HG03045 (cell line): ENCODE data around the gene COX19.
A peak's percentile ranks its signal among the peaks of the same experiment; 100 is the strongest.

Experiments used
- ATAC-seq: cut with Tn5 transposase; IDR thresholded peaks from one replicate; pipeline ENCODE4 v1.9.1; 2021; ENCODE audit warnings: mild to moderate bottlenecking, moderate library complexity; ENCODE audit not compliant: unreplicated experiment

The COX19 gene, protein sequence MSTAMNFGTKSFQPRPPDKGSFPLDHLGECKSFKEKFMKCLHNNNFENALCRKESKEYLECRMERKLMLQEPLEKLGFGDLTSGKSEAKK

DNA sequence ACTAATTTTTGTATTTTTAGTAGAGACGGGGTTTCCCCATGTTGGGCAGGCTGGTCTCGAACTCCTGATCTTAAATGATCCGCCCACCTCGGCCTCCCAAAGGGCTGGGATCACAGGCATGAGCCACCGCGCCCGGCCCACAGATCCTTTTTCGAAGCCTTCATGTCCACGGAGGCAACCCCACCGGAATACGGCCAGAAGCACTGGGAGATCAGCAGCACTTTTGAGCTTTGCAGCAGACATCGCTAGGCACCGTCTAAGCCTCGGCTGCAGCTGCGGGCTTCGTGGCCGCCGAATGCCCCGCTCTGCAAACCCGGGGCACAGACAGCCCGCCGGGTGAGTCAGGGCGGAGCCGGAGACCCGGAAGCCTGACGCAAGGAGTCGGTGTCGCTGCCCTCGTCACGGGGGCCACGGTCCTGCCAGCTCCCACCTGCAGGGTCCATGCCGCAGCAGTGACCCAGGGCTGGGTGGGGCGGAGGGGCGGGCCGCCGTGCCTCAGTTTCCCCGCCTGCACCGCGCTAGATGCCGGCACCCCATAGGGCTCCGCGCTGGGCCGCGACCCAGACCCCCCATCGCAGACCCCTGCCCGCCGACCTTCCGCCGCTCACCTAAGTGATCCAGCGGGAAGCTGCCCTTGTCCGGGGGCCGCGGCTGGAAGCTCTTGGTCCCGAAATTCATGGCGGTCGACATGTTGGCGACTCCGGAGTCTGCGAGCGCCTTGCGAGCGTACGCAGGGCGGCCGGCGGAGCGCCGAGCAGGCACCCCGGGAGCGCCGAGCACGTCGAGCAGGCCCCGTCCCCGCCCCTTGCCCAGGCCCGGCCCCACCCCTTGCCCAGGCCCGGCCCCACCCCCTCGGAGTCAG is at the start of gene COX19:
TSS of gene COX19 (minus strand) at position 730 of the 862 bp plus-strand sequence. CDS start at position 690, 40 bp downstream.
- ATAC-seq = peak; percentile 74

DNA sequence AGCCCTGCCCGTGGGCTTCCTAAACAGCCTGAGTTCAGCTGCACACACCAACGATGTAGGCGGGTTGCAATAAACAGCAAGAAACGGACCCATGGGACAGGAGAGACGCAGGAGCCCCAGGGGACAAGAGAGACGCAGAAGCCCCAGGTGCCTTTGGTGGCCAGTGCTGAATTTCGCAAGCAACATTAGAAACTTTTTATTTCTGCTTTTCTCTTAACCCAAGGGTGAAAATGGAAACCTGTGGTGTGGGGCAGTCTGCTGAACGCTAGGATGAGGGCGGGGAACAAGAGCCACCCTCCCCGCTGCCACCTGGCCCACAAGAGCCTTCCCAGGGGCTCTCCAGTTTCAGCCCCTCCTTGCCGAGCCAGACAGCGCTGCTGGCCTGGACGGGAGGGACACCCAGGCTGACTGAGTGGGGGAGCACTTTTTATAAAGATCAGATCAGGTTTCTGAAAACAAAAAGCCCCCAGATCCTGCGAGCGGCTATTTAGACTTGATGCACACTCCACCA is 49.0 kb upstream of the COX19 start:
- ATAC-seq = peak; percentile 47

DNA sequence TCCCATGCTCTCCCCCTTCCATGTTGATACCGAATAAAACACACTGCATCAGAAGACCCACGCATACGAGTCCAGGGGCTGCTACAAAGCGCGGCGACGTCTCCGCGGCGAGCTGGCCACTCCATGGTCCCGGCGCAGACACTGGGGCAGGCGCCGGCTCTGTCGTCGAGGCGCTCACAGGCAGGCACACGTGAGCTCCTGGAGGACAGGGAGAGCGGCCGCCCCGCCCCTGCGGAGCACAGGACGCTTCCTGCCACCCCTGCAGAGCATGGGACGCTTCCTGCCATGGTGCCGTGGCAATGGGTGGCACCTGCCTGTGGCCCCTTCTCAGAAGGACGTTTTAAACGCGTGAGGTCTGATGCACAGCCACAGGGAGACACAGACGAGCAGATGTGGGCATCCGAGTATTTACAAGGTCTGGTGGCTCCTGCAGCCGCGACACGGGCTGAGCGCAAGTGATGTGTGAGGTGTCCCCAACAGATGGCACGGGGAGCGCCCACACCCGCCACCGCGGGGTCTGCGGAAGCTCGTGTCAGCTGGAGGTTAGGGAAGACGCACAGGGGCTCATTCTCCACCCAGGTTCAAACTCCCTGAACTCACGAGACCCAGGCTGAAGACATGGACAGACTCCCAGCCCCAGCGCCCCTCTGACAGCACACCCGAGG is 47.6 kb upstream of the COX19 start:
- ATAC-seq = no peak

DNA sequence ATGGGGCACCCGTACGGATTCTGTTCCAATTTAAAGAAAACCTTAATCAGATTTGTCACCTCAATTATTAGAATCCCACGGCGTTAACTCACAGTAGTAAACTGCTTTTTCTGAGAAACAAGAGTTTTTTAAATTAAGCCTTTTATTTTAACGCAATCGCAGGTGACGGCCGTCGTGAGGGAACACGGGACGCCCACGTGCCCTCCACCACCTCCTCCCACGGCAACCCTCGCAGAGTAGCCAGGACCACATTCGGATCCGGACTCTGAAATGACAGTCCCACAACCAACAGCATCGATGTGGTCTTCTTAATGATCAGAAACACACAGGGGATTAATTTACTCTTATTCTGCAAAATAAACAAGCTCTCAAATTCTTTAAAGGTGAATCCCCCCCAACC is 47.0 kb upstream of the COX19 start:
- no peak for ATAC-seq

DNA sequence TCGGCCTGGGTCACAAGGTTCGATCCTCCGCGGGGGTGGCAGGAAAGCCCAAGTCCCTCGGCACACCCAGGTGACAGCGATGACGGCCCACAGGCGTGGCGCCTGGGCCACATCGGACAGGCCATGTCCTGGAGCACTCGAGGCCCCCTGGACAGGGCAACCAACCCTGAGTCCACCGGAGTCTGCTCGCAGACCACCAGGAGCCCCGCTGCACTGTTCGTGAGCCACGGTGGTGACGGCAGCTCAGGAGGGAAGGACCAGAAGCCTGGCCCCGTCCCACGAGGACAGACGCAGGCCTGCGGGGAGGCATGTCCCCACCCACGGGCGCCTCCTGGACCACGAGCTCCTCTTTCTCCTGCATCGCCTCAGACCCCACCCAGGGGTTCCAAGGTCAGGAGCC is 46.6 kb upstream of the COX19 start:
- ATAC-seq = no peak

DNA sequence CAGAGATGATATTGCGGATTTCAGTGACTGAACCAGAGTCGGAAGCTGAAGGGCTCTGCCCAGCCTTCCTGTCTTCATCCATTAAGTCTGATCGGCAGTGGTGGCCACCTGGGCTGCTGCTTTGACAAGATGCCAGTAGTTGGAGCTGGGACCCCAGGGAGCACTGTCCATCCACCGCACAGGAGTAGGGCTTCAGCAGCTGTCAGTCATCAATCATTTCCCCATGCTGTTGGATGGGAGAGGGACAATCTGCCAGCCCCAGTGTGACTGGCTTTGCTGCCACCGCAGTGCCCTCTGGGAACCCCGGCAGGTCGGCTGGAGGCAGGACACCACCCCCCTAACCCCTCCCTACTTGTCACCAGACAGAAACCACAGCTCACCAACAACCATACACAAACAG is 46.0 kb upstream of the COX19 start:
- no peak for ATAC-seq

DNA sequence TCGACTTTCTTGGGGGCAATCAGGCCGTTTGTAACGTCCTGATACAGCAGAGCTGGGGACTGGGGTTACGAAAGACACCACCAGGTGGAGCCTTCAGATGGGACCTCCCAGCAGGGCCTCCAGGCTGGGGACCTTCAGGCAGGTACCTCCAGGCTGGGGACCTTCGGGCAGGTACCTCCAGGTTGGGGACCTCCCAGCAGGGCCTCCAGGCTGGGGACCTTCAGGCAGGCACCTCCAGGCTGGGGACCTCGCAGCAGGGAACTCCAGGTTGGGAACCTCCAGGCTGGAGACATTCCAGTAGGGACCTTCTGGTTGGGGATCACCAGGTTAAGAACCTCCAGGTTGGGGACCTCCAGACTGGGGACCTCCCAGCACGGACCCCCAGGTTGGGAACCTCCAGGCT is 45.5 kb upstream of the COX19 start:
- ATAC-seq = no peak

DNA sequence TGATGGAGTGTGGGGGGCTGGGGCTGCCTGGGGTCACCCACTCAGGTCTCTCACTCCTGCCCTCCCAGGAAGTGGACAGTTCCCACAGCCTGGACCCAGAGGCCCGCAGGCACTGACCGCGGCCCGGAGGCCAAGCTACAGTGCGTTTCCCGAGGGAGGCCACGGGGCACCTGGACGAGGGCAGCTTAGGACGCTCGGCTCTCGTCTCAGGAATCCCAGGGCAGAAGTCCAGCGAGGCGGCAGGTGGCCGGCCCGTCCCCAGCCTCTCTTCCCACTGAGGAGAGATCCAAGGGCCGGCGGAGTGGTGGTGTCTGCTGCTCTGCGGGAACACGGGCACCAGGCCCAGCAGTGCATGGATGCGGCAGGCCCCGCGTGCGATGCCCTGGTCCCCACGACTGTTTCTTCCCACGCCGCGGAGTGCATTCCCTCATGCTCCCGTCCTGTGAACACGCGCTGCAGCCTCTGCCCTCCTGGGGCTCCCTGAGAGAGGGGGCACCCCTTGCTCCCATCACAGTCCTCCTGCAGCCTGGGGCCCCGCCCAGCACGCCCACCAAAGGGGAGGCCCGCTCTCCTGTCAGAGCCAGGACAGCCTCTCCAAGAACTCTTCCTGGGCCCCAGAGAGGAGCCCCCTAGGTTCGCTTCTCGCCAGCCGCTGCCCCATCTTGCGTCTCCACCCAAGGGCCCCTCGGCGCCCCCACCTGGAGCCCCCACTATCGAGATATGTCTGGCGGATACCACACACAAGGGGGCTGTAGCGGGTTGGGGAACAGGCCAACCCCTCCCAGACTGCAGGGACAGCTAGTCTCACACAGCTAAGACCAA is 44.7 kb upstream of the COX19 start:
- no peak for ATAC-seq

DNA sequence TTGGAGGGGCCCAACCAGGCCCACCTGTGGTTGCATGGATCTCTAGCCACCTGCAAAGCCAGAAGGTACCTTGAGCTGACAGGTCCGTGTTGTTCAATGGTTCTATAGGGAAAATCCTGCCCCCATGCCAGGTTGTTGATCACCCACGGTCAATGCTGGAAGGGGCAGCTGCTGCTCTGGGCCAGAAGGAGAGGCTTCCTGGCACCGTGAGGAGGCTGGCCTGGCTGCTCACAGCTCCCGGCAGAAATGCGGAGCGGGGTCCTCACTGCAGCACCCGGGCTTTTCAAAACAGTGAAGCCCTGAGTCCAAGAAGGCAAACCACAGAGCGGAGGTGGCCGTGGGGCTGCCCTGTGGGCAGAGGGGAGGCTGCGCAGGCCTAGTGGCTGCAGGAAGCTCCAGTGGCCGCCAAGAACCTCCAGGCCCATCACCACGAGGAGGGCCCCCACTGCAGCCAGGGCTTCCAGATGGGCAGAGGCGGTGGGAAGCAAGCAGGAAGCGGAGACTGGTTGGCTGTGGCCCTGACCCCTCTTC is 44.0 kb upstream of the COX19 start:
- no peak for ATAC-seq

DNA sequence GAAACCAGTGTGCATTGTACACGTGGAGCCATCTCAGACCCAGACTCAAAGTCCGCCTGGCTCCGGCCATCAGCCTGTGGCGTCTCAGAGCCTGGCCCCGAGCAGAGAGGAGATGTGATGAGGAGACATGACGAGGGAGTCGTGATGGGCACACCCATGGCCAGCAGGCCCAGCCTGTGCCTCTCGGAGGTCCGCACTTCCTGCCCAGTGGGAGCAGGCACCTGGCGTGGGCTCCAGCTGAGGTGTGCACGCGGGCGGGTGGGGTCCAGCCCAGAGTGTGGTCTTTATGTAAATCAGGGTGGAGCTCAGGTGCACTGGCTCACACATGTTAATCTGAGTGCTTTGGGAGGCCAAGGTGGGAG is 43.0 kb upstream of the COX19 start:
- no peak for ATAC-seq

DNA sequence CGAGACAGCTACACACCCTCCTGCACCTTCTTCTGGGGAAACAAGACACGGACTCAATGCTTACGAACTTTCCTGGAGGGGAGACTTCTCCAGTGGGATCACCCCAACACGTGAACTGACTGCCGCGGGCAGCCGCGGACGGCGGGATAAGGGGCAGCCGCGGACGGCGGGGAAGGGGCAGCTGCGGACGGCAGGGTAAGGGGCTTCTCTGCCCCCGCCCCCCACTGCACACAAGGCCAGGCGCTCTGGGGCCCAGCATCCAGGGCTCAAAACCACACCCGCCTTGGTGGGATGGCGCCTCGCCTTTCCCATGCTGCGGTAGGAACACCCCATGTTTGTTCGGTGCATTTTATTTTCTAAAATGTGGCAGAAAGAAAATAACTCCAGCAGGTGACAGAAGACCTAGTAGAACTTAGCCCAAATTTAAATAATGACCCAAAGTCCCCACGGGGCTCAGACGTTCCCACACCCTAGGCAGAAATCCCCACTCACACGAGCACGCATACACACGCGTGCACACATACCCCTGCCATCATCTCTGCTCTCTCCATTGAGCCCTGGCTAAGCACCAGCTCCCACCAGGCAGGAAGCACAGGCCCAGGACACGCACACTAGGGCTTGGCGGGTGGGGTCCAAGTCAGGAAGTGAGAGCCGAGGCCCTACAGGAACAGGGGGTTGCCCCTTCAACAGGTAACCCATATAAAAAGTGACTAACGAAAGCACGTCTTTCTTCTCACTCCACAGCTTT is 42.4 kb upstream of the COX19 start:
- ATAC-seq = no peak

DNA sequence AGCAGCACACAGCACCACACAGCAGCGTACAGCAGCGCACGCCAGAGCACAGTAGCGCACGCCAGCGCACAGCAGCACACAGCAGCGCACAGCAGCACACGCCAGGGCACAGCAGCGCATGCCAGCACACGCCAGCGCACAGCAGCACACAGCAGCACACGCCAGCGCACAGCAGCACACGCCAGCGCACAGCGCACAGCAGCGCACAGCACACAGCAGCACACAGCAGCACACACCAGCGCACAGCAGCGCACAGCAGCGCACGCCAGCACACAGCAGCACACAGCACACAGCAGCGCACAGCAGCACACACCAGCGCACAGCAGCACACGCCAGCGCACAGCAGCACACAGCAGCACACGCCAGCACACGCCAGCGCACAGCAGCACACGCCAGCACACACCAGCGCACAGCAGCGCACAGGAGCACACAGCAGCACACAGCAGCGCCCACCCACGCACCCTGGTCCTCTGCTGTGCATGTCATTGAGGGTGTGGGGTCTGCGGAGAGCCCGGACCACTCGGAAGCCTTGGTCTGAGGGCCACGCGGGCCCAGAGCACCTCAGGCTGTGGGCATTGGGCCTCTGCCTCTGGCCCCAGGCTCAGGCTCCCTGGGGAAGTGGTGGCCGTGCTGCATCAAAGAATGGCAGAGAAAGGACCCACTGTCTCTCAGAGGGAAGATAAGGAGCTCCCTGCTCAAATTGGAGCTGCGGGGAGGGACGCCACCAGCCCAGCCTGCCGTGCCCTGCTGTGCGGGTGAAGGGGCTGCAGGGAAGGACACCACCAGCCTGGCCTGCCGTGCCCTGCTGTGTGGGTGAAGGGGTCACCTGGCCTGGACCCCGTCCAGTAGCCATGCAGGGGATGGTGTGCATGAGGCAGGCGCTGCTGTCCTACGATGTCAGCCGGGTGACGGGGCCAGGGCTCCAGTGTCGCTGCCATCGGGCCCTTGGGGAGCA is 41.5 kb upstream of the COX19 start:
- no peak for ATAC-seq

DNA sequence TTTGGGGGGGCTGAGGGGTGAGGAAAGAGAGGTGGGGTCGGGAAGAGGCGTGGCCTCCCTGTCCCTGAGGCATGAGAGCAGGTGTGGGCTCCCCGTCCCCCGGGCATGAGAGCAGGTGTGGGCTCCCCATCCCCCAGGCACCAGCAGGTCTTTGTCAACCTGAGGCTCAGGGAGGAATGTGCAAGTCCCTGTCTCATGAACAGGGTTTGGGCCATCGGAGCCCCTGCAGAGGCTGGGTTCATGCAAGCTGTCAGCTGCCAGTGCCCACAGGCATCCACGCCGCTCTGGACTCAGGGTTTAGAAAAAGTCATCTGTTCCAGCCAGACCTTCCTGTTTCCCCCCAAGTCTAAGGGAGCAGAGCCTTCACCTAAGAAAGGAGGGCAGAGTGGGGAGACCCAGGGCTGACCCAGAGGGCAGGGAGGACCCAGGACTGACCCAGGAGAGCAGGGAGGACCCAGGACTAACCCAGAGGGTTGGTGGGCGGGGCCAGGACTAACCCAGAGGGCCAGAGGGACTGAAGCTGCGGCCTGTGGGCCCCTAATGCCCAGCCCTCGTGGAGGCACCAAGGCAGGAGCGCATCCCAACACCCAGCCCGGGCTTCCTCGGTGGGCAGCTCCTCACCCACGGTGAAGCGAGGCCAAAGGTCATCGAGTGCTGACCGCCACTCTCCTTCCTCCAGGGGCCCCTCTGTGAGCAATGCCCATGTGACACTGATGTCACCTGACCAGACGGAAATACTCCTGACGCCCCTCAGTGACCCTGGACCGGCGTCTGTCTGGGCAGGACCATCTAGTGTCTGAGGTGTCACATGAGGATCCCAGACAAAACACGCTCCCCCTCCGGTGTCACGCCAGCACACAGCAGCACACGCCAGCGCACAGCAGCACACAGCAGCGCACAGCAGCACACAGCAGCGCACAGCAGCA is 40.1 kb upstream of the COX19 start:
- no peak for ATAC-seq

DNA sequence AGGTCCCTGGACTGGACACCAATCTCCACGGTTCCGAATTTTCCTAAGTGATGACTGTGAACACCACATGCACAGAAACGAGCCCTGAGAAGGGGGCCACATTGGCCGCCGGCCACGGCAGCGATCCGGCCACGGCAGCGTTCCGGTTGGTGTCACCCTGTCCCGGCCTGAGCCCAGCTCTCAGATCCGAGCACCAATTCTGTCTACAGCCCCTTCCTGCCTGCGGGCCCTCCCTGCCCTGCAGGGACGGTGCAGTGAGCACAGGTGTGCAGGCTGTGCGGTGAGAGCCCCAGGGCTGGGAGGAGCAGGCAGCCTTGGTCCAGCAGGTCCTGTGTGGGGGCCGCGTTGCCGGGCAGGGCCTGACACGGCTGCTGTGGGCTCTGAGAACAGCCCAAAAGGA is 39.3 kb upstream of the COX19 start:
- ATAC-seq = no peak

DNA sequence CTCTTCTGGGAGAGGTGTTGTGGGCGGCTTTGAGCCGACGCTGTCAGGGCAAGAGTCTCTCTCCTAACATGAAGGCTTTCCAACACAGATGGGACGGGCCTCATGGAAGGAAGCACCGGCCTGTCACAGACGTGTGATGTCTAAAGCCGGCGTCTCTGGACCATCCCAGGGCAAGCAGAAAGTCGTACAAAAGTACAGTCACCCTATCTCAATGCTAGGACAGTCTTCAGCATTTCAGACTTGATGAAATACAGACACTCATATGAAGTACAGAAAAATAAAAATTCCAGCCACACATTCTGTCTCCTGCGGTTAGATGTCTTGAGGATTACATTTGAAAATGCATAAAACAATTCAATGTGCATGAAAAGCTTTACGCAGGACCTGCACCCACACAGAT is 38.2 kb upstream of the COX19 start:
- ATAC-seq = no peak

DNA sequence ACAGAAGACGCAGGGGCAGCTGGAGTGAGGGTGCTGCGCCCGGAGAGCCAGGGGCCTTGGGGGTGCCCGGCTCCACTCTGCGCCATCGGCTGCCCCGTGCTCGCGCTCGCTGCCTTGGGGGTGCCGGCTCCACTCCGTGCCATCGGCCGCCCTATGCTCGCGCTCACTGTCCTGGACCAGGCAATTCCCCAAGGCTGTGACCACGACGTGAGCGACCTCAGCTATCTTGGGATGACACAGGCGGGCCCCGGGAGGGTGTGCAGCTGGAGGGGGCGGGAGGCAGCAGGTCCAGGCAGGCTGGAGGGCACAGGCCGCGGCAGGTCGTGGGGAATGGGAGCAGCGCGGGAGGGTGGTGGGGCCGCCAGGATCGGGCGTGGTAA is 37.4 kb upstream of the COX19 start:
- ATAC-seq = no peak

DNA sequence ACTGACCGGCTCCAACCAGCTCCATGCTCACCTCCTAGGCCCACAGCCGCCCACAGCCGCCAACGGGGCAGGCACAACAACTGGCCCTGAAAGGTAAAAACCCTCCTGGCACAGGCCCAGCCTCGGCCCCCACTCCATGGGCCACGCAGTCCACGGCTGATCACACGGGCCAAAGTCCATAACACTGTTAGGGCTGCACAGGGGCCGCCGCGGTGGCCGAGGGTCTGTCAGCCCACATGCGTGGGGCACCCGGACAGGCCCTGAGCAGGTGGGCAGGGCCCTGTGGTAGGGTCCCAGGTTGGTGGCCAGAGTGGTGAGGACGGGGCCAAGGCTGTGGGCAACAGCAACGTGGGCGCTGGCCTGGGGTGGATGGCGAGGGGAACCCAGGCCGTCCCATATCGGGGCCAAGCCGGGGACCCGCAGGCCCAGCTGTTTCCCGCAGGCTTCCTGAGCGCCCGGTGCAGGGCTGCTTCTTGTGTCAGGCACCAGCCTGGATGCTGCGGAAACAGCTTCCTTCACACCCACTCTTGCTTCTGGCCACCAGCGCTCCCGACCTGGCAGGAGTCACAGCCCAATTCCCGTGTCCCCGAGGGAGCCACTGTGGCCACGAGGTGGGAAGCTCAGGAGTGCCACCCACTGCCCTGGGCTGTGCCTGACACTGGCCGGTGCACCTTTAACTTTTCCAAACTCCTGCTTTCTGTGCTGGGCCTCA is 36.8 kb upstream of the COX19 start:
- ATAC-seq = no peak
